ENCODE measurements around the gene WWOX. TPM values are rescaled to one million over a fixed set of nuclear protein-coding genes. Genes with fewer than 3 reads are reported as not detected.

The WWOX gene
- total and polyA plus RNA-seq, 2 of the 13 experiments (the other 11 are each of a cell fraction or from before 2014, with no cell fraction given): 9.1 to 37.4 TPM

- no peak for TF ChIP-seq SIN3B (IDR thresholded peaks at IDR 0.05; ENCODE audit: low read length)
- no peak for TF ChIP-seq ZNF761 (CRISPR knock-in tag; conservative IDR thresholded peaks at IDR 0.05)
- peak; percentile 49; the same call in 1 of the 2 replicates for TF ChIP-seq HOMEZ (CRISPR knock-in tag; IDR thresholded peaks at IDR 0.05; ENCODE audit: low read depth)
- TF ChIP-seq ZNF10 (CRISPR knock-in tag; IDR thresholded peaks at IDR 0.05; ENCODE audit: borderline replicate concordance, low read depth): no peak
- TF ChIP-seq MBD4 (IDR thresholded peaks at IDR 0.05; ENCODE audit: borderline replicate concordance, low read length): no peak
- peak; percentile 79; the same call in 1 of the 2 replicates for TF ChIP-seq ZNF317 (CRISPR knock-in tag; IDR thresholded peaks at IDR 0.05)
- TF ChIP-seq ZNF576 (CRISPR knock-in tag; IDR thresholded peaks at IDR 0.05): no peak
- no peak for TF ChIP-seq PRDM15 (CRISPR knock-in tag; IDR thresholded peaks at IDR 0.05)
- no peak for TF ChIP-seq GABPB1 (CRISPR knock-in tag; IDR thresholded peaks at IDR 0.05)
- TF ChIP-seq MLX (CRISPR knock-in tag; IDR thresholded peaks at IDR 0.05): no peak
- TF ChIP-seq PRDM10 (CRISPR knock-in tag; IDR thresholded peaks at IDR 0.05; ENCODE audit: low read depth): no peak
- TF ChIP-seq IRF2 (CRISPR knock-in tag; IDR thresholded peaks at IDR 0.05): no peak
- TF ChIP-seq SKI (IDR thresholded peaks at IDR 0.05; ENCODE audit: partially characterized antibody): no peak
- no peak for TF ChIP-seq PHF8 (CRISPR knock-in tag; IDR thresholded peaks at IDR 0.05)
- TF ChIP-seq EP300 (IDR thresholded peaks at IDR 0.05; ENCODE audit: low read depth in 2 of 2, low read length in 2 of 2): peak in 1 of 2 experiments; percentile 72; a peak in 2 of 4 replicates
- TF ChIP-seq EP300 (CRISPR knock-in tag; IDR thresholded peaks at IDR 0.05; ENCODE audit: borderline replicate concordance): no peak
- no peak for TF ChIP-seq TAF1 (CRISPR knock-in tag; IDR thresholded peaks at IDR 0.05)
- no peak for TF ChIP-seq ZBTB7A (CRISPR knock-in tag; IDR thresholded peaks at IDR 0.05)
- no peak for TF ChIP-seq ZNF235 (CRISPR knock-in tag; IDR thresholded peaks at IDR 0.05; ENCODE audit: borderline replicate concordance)
- TF ChIP-seq MAF1 (CRISPR knock-in tag; IDR thresholded peaks at IDR 0.05; ENCODE audit: borderline replicate concordance): no peak
- TF ChIP-seq MYNN (CRISPR knock-in tag; IDR thresholded peaks at IDR 0.05; ENCODE audit: low read depth): no peak
These were observed 982.0 kb downstream of the WWOX start (continued) for GRCh38 chr16:79081297-79082066.
